NCI-H128 (cell line): ENCODE results near the gene BIRC5.

Experiments used
- DNase-seq: peaks from one replicate; lab custom pipeline; 2025; ENCODE audit not compliant: unreplicated experiment; lab: John Stamatoyannopoulos, UW

BIRC5 gene

DNA sequence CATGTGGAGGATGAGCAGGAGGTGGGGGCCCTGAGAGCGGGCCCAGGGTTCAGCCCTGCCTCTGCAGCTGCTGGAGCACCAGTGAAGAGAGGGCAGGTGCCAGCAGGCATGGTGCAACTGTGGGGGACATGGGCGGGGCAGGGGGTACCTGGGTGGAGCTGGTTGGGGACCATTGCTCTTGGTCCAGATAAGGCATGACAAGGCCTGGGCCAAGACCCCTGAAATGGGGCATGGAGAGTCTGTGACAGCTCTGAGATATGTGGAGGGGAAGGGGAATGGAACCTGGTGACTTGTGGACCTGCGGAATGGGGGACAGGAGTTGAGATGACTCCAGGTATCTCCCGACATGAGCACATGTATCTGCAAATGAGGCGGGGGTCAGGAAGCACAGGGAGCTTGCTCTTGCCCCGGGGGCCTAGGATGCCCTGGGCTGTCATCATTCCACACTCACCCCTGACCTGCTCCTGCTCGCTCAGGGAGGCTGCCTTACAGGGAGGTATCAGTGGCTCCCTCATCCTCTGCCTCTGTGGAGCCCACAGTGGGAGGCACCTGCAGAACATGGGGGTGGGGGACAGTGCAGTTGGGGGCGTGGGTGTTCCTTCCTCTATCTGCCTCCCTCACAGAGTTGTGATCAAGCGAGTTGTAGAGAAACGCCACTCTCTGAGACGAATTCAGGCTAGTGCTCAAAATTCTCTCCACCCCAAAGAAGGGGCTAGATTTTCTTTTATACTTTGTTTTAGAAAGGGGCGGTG, 57.5 kb downstream of the BIRC5 start:
- DNase-seq, result no peak

DNA sequence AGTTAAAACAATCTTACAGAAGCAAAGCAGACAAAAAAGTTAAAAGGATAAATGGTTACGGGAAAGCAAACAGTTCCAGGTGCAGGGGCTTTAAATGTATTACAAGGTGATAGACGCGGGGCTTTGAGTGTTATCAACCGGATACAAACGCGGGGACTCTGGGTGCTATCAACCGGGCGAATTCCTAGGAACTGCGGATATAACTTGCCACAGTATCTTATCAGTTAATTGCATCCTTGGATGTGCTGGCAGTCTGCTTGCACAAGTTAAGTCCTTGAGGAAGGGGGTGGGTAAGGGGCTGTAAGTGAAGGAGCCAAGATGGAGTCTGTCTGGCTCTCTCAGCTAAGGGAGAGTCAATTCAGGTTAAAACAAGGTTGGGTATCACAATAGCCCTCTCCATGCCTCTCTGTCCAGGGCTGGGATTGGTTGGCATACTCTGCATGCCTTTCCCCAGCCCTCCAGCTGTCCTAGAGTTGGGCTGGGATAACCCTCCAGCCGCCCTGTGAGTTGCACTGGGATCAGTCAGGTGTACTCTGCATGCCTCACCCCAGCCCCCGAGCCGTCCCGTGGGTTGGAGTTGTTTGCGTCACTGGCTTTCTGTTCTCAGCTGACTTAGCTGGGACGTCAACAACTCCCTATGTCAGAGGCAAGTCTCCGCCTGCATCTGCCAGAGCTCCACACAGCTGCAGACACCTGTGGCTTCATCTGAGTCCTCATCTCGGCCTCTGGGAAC, 58.3 kb downstream of the BIRC5 start:
- no peak for DNase-seq

DNA sequence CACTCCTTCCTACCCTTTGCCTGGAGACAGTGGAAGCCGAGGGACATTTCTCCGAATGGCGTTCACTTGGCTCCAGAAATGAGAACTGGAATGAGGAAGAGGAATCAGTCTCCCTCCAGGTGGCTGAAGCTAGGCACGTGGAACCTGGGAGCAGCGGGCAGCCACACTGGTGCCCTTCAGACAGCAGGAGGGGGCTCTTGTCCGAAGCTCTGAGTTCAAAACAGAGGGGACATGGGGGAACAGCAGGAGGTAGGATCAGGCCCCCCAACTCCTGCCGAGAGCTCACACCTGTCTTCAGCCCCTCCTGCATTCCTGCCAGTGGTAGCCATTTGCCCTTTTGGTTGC, 58.8 kb downstream of the BIRC5 start:
- DNase-seq, result no peak

DNA sequence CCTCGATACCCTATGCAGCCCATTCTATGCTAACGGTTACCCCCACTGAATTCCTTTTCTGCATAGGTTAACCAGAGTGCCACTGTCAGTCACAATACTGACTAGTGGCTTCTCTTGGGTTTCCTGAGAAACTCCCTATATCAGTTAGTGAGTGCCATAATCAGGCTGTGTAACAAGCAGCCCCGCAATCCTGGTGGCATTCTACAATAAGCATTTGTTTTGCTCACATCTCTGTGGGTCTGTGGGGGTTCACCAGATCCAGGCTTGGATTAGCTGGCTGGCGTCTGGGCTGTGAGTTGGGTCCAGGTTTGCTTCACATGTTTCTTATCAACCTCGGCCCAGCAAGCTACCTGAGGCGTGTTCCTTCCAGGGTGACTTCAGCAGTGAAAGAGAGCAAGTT, 59.8 kb downstream of the BIRC5 start:
- no peak for DNase-seq
